Umbilical cord (tissue), 2 donors: ENCODE data around the gene BANP. TPM values are rescaled to one million over a fixed set of nuclear protein-coding genes. Genes with fewer than 3 reads are reported as not detected.
"Not testable (repeated sequence)": the region's sequence is repeated elsewhere in the genome, so short reads cannot be mapped to it uniquely, and the experiment has no call there.

Source experiments
- DNase-seq: peaks from one replicate; pipeline ENCODE4 v3.0.0-alpha.2; 2015; ENCODE audit warnings: low spot score
- total RNA-seq: library from RNA; depleted of rRNA; stranded (reverse); fragments of >200 nt; gene quantifications from one replicate; pipeline ENCODE4 v1.2.3, GENCODE V29; 2014; ENCODE audit warnings: low replicate concordance; ENCODE audit not compliant: insufficient read depth

BANP gene
- total RNA-seq, 1 donor from 2014 or later = 27.2 TPM

DNA sequence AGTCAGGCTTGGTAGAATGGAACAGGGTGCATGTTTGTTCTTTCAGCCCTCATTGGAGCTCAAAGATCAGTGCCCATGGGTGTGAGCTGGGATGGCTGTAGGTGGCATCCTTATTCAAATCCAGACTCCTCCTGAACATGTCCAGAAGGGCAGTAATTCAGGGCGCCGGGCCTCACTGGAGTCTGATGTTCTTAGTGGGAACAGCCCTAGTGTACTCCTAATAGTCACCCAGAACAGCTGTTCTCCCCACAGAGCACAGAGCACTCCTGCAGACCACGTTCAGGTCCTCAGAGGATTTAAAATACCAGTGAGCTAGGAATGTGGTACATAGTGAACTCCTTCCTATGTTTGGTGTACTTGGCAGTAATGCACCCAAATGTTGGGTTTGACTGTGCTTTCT lies 96.2 kb downstream of the BANP start:
- no peak for DNase-seq

GRCh38 chr16:88048985-88049384 lies 97.8 kb downstream of the BANP start:
- DNase-seq = no peak

- DNase-seq = no peak
Measured at GRCh38 chr16:88049561-88050545, 98.6 kb downstream of the BANP start.

DNA sequence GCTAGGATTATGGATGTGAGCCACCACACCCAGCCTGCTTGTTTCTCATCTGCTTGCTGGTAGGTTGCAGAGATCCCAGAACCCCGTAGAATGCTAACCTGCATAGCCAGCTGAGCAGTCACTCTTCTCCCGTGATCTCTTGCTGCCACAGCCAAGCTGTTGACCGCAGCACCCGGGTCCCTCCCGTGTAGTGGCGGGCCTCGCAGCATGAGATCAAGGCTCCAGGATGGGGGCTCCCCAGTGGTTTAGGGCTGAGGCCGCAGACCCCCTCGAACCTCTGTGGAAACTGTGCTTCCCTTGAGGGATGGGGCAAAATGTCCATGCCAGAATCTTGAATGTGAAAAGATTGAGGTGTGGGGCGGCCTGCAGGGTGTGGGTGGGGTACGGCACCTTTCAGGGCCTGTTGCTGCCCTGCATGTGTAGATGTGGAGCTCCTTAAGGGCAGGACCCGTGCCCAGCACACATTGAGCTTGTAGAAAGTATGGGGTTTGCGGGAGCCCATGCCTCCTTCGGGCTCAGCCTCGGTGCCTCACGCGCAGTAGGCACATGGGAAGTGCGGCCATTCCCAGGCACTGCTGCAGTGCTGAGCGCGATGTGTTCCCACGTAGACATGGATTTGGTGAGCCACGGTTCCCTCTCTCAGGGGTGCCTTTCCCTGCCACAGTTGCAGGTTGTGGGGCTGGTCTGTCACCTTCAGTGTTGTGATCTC lies 99.9 kb downstream of the BANP start:
- no peak for DNase-seq

GRCh38 chr16:88052661-88053060 lies 101.4 kb downstream of the BANP start:
- no peak for DNase-seq

DNA sequence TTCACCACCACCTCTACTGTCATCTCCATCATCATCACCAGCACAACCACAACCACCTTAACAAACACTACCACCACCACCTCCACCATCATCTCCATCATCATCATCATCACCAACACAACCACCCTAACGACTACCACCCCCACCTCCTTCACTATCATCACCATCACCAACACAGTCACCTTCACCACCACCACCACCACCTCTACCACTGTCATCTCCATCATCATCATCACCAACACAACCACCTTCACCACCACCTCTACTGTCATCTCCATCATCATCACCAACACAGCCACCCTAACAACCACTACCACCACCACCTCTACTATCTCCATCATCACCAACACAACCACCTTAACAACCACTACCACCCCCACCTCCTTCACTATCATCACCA lies 102.2 kb downstream of the BANP start:
- DNase-seq = not testable (repeated sequence)

DNA sequence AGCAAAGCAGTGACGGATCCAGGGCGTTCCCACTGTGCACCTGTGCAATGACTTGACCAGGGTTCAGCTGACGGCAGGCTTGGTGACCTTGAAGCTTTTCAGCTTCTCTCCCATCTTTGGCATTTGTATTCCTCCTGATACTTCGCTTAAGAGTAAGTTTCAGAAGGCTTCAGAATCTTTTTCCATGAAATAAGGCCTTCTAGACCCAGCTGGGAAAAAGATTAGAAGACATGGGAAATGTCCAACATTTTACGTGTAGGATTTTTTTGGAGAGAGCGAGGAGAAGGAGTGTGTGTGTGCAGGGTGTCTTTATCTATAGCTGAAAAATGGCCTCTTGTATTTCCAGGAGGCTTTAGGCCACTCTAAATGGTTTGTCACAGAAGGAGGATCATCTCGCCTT lies 104.1 kb downstream of the BANP start:
- DNase-seq = no peak

DNA sequence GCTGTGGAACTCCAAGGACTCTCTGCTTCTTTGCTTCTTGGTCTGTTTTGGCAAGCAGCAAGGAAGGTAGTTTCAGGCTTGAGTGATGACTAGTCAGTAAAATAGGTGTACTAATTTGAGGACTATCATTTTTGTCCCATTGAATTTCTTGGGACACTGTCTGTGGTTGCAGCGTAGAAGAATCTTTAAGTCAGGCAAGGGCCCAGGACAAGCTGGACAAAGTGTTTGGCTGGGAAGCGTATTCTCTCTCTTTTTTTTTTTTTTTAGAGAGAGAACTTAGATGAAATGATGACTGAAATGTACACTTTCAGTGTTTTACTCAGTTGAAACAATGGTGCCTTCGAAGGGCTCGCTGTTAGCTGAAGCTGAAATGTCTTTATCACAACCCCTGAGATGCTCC lies 105.0 kb downstream of the BANP start:
- no peak for DNase-seq

- no peak for DNase-seq
Measured at GRCh38 chr16:88057656-88058055, 106.4 kb downstream of the BANP start.

- no peak for DNase-seq
Measured at GRCh38 chr16:88058136-88058535, 106.9 kb downstream of the BANP start.

DNA sequence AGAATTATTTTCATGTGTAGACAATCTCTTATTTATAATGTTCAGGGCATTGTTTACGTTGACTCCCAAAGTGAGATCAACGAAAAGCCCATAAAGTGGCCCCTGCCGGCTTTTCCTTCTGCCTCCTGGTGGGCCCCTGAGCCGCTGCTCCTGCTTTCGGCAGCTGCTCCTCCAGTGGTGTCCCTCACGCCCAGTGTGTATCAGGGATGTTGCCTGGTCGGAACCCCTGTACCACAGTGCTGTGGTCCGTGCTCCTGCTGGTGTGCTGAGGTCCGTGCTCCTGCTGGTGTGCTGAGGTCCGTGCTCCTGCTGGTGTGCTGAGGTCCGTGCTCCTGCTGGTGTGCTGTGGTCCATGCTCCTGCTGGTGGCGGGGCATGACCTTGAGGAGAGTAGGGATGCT lies 107.6 kb downstream of the BANP start:
- DNase-seq = no peak

- no peak for DNase-seq
Measured at GRCh38 chr16:88059701-88060386, 108.6 kb downstream of the BANP start.

GRCh38 chr16:88060524-88061219 lies 109.4 kb downstream of the BANP start:
- DNase-seq = no peak

- DNase-seq = no peak
Measured at GRCh38 chr16:88061346-88062110, 110.3 kb downstream of the BANP start.

- DNase-seq = peak; percentile 86
Measured at GRCh38 chr16:88062341-88063210, 111.3 kb downstream of the BANP start.

DNA sequence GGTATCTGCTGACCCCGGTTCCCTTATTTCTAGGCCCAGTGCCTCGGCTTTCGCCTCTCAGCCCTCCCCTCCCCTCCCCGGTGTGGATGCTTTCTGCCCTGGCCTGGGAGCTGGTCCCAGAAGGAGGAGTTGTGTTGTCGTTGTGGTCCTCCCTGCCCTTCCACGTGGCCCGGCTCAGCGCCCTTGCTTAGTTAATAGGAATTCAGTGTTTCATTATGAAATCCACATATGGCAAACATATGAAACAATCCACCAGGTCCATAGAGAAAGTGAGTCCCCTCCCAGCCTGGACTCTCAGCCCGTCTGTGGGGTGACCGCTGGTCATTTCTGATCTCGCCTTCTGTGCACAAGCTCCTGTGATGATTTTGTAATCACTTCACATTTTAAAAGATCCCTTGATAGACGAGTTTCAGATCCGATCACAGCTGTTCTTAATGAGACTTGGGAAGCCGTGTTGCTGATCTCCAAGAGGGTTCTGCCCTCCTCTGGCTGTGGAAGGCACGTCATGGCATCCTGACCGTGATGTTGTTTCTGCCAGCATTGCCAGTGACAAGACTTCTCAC lies 112.1 kb downstream of the BANP start:
- peak; percentile 87 for DNase-seq

DNA sequence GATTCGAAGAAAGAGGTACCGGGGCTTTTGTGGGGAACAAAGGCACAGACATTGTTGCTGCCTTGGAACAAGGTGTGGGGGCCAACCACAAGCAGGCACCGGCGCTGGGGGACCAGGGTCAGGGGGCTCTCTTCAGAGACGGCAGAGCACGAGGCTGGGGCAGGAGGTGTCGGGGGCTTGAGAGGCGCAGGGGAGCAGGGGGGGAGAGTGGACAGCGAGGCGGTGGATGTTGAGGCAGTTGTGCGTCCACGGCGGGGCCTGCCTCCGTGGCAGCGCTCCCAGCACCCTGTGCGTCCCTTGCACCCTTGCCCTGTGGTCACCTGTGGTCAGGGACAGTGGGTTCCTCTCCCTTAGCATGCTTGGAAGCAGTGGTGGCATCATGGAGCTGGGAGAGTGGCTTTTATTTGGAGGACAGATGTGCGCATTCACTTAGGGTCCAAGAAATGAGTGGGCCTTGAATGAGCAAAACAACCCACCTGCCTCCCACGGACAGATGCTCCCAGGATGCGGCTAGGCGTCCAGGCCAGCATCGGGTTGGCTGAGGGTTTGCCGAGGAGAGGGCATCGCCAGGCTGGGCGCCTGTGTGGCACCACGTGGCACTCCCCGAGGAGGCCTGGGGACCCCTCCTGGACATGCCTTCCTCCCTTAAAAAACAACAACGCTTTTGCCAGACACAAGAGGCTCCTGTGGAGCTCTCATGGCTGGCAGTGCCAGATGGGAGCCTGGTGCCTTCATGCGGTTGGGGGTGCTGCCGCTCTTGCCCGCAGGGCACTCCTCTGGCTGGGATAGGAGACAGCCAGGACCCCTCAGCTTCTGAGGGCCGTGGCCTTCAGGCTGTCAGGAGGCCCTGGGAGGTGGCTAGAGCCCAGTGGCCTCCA lies 113.0 kb downstream of the BANP start:
- DNase-seq = no peak
